ENCODE data around the gene CYP26A1.
A peak's percentile ranks its signal among the peaks of the same experiment; 100 is the strongest.
"Not testable (repeated sequence)": the region's sequence is repeated elsewhere in the genome, so short reads cannot be mapped to it uniquely, and the experiment has no call there.

The CYP26A1 gene

GRCh38 chr10:93081318-93081717 lies 7.6 kb downstream of the CYP26A1 start:
- no peak for DNase-seq

- DNase-seq, result peak; percentile 59
These were observed 8.1 kb downstream of the CYP26A1 start for GRCh38 chr10:93081834-93082233.

- no peak for DNase-seq
These were observed 10.2 kb downstream of the CYP26A1 start for GRCh38 chr10:93083743-93084539.

- DNase-seq, result no peak
These were observed 11.7 kb downstream of the CYP26A1 start for GRCh38 chr10:93085272-93085859.

- no peak for DNase-seq
These were observed 12.6 kb downstream of the CYP26A1 start for GRCh38 chr10:93086289-93086688.

GRCh38 chr10:93087846-93088245 lies 14.2 kb downstream of the CYP26A1 start:
- DNase-seq, result no peak

GRCh38 chr10:93088466-93088865 lies 14.8 kb downstream of the CYP26A1 start:
- DNase-seq, result no peak

GRCh38 chr10:93090619-93091018 lies 16.9 kb downstream of the CYP26A1 start:
- DNase-seq, result no peak

- DNase-seq, result no peak
These were observed 18.3 kb downstream of the CYP26A1 start for GRCh38 chr10:93091960-93092359.

- no peak for DNase-seq
These were observed 21.5 kb downstream of the CYP26A1 start for GRCh38 chr10:93095225-93095624.

- no peak for DNase-seq
These were observed 23.2 kb downstream of the CYP26A1 start for GRCh38 chr10:93096901-93097300.

GRCh38 chr10:93097386-93097785 lies 23.7 kb downstream of the CYP26A1 start:
- no peak for DNase-seq

GRCh38 chr10:93098816-93099215 lies 25.1 kb downstream of the CYP26A1 start:
- DNase-seq, result no peak

GRCh38 chr10:93099670-93100069 lies 26.0 kb downstream of the CYP26A1 start:
- no peak for DNase-seq

GRCh38 chr10:93101148-93101547 lies 27.5 kb downstream of the CYP26A1 start:
- not testable (repeated sequence) for DNase-seq

GRCh38 chr10:93103953-93104352 lies 30.3 kb downstream of the CYP26A1 start:
- no peak for DNase-seq

GRCh38 chr10:93106631-93107072 lies 33.0 kb downstream of the CYP26A1 start:
- no peak for DNase-seq

- DNase-seq, result no peak
These were observed 36.9 kb downstream of the CYP26A1 start for GRCh38 chr10:93110472-93111146.

- no peak for DNase-seq
These were observed 39.3 kb downstream of the CYP26A1 start for GRCh38 chr10:93113042-93113441.

GRCh38 chr10:93115661-93116383 lies 42.1 kb downstream of the CYP26A1 start:
- DNase-seq, result peak; percentile 79

- peak; percentile 37 for DNase-seq
These were observed 47.6 kb downstream of the CYP26A1 start for GRCh38 chr10:93121311-93121710.

GRCh38 chr10:93123766-93124165 lies 50.1 kb downstream of the CYP26A1 start:
- DNase-seq, result peak; percentile 6
